Measurements from ENCODE around the gene EEFSEC.

Gene EEFSEC

DNA sequence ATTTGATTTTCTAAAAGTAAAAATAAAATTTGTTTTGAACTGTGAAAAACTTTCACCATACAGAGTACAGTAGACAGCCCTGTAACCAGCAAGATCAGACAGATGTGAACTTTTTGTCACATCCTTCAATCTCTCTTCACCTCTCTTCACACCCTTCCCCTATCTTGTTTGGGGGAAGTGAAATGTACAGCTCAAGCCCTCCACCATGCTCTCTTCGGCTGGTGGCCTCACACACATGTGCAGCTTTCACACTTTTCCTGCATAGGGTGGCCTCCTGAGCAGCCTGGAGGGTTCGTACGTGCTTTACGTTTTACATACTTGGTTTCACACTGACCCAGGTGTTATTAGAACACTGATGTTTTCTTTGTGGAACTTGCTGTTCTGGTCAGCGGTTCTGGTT, 227.0 kb downstream of the EEFSEC start:
- peak overlapping the region; percentile 98 for H3K27ac ChIP-seq
- TF ChIP-seq, protein P1, sequence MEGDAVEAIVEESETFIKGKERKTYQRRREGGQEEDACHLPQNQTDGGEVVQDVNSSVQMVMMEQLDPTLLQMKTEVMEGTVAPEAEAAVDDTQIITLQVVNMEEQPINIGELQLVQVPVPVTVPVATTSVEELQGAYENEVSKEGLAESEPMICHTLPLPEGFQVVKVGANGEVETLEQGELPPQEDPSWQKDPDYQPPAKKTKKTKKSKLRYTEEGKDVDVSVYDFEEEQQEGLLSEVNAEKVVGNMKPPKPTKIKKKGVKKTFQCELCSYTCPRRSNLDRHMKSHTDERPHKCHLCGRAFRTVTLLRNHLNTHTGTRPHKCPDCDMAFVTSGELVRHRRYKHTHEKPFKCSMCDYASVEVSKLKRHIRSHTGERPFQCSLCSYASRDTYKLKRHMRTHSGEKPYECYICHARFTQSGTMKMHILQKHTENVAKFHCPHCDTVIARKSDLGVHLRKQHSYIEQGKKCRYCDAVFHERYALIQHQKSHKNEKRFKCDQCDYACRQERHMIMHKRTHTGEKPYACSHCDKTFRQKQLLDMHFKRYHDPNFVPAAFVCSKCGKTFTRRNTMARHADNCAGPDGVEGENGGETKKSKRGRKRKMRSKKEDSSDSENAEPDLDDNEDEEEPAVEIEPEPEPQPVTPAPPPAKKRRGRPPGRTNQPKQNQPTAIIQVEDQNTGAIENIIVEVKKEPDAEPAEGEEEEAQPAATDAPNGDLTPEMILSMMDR (IDR thresholded peaks at IDR 0.05) = no peak
- no peak for TF ChIP-seq ZFX (IDR thresholded peaks at IDR 0.05; ENCODE audit: borderline replicate concordance)

DNA sequence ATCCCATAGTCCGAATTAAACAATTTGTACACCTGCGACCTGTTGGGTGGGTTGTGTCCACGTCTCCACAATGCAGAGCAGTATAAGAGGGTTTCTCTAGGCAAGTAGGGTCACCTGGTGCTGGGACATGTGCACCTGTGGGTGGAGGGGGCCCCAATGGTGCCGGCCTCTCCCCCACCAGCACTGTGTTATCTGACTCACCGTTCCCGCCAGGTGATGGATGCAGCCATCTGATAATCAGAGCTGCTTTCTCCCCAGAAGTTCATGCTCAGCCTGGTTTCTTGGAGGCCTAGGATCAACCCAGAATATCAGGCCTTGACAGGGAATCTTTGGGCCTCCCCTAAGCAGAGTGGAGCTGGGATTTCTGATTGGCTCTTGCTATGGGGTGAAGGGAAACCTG, 227.4 kb downstream of the EEFSEC start:
- no peak for TF ChIP-seq ZFX (IDR thresholded peaks at IDR 0.05; ENCODE audit: borderline replicate concordance)
- TF ChIP-seq, protein P1 (IDR thresholded peaks at IDR 0.05) = no peak
- peak overlapping the region; percentile 98 for H3K27ac ChIP-seq

DNA sequence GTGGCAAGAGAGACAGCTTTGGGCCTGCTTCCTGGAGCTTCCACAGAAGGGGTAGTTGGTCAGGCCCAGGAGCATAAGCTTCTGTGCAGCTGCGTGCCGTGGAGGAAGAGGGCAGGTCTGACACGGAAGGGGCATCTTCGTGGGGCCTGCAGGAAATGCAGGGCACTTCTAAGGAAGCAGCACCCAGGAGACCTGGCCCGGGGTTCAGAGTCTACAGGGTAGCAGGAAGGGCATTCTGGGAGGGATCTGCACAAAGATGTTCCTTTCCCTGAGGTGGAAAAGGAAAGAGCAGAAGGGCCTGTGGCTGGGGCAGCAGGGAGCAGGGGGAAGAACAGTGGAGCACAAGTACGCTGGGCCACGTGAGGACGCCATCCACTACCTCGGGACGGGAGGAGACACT, 228.3 kb downstream of the EEFSEC start:
- TF ChIP-seq, protein P1 (IDR thresholded peaks at IDR 0.05) = no peak
- TF ChIP-seq ZFX (IDR thresholded peaks at IDR 0.05; ENCODE audit: borderline replicate concordance) = no peak
- H3K27ac ChIP-seq = peak overlapping the region; percentile 98

- peak overlapping the region; percentile 98 for H3K27ac ChIP-seq
- no peak for TF ChIP-seq ZFX (IDR thresholded peaks at IDR 0.05; ENCODE audit: borderline replicate concordance)
Observed at GRCh38 chr3:128382221-128382807, 229.0 kb downstream of the EEFSEC start.

DNA sequence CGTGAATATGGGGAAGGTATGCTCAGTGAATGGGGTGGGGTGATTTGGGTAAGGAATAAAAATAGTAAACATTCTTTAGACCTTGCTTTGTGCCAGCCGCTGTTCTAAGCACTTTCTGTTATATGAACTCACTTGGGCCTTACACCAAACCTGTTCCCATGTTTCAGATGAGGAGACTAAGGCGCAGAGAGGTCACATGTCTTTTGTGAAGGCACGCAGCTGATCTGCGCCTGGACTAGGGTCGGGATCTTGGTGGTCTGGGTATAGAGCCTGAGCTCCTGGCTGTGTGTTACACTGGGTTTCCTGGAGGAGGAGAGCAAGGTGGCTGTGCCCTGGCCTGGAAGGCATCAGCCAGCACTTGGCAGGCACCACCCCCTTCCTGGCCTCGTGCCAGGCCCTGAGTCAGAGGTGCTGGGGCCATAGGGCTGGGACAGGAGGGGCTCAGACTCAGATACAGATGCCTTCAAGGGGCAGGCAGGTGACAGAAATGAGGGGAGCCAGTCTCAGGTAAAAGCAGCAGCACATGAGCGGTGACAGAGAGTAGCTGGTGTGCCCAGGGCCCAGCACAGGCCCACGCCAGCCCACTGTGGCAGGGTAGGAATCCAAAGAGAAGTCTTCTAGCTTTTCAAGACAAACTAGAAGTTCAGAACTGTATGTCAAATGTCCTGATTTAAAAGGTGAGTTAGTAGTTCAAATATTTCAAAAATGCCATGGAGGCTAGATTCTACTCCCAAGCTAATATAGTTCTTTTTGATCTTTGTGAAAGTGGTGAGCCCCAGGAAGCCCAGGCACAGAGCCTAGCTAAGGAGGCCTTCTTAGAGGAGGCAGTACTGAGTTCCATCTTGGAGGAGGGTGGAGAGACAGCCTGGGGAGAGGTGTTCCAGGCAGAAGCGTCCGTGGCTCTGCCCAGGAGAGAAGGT, 230.3 kb downstream of the EEFSEC start:
- TF ChIP-seq, protein P1 (IDR thresholded peaks at IDR 0.05) = no peak
- no peak for TF ChIP-seq ZFX (IDR thresholded peaks at IDR 0.05; ENCODE audit: borderline replicate concordance)
- peak overlapping the region; percentile 98 for H3K27ac ChIP-seq

DNA sequence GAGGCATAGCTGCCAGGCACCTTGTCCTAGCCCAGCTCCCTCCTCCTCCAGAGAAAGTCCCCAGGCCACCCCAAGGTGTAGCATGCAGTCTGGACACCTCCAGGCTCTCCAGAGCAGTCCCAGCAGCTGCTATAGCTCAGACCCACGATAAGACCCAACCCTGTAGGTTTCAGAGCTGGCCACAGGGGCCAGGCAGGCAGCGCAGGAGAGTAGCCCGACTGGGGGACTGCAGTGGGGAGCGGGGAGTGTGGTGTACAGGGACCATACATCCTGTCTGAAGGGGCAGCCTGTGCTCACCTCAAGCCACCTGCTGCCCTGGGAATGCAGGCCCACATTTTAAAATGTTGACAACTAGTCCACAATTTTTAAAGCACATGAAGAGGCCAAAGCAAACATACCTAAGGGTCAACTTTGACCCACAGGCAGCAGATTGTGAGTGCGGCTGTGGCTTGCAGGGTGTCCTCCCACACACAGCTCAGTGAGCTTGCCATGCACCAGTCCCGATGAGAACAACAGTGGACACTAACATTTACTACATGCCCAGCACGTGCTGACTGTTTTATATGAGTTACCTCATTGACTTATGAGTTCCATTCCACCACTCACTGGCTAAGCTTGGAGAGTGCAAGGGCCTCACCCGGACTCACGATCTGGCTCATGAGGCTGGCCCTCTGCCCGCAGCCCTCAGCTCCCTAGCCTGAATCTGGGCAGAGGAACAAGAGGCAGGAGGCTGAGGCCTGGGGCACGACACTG, 232.0 kb downstream of the EEFSEC start:
- no peak for TF ChIP-seq ZFX (IDR thresholded peaks at IDR 0.05; ENCODE audit: borderline replicate concordance)
- TF ChIP-seq, protein P1 (IDR thresholded peaks at IDR 0.05) = no peak
- peak overlapping the region; percentile 98 for H3K27ac ChIP-seq

GRCh38 chr3:128388932-128389331, 235.7 kb downstream of the EEFSEC start:
- H3K27ac ChIP-seq = no peak overlapping the region
- TF ChIP-seq, protein P1 (IDR thresholded peaks at IDR 0.05) = no peak
- no peak for TF ChIP-seq ZFX (IDR thresholded peaks at IDR 0.05; ENCODE audit: borderline replicate concordance)
